Testis (tissue), 2 donors: ENCODE results near the gene OTUD3.

Experiments
- POLR2A ChIP-seq: fragments of 450-650 bp; IDR thresholded peaks from one replicate; pipeline ENCODE4 v1.6.1; 2017; ENCODE audit warnings: antibody characterized with exemption, mild to moderate bottlenecking, moderate library complexity
- TF ChIP-seq, protein P1 (sequence below), 3 experiments: fragments of 450-650 bp in 2 of 3; fragments of 200-600 bp in 1 of 3; sonication (generic) in 1 of 3; IDR thresholded peaks; one replicate each; pipeline ENCODE4 v1.5.1; 2016 to 2019; ENCODE audit warnings: antibody characterized with exemption in 3 of 3, mild to moderate bottlenecking in 2 of 3, moderate library complexity in 1 of 3

DNA sequence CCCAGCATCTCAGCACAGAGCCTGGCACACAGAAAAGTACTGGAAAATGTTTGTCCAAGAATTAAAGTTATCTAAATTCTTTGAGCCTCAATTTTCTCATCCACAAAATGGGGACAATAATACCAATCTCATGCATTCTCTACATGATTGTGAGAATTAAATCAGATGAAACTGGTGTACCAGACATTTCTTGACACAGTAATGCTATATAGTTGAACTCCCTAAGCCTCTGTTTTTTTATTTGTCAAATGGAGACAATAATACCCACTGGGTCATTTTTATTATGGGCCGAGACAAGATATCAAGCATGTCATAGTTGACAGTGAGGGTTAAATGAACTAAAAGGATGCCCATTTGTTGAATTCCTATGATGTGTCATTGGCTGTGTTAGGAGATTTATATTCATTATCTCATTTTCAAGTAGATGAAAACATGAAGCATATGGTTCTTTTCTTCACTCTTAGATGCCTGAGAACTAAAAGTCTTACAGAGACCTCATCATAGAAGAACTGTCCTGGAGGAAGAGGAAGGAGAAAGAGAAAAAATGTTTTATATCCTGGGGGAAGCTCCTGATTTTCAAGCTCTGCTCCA lies 17.5 kb upstream of the OTUD3 start:
- TF ChIP-seq, protein P1, sequence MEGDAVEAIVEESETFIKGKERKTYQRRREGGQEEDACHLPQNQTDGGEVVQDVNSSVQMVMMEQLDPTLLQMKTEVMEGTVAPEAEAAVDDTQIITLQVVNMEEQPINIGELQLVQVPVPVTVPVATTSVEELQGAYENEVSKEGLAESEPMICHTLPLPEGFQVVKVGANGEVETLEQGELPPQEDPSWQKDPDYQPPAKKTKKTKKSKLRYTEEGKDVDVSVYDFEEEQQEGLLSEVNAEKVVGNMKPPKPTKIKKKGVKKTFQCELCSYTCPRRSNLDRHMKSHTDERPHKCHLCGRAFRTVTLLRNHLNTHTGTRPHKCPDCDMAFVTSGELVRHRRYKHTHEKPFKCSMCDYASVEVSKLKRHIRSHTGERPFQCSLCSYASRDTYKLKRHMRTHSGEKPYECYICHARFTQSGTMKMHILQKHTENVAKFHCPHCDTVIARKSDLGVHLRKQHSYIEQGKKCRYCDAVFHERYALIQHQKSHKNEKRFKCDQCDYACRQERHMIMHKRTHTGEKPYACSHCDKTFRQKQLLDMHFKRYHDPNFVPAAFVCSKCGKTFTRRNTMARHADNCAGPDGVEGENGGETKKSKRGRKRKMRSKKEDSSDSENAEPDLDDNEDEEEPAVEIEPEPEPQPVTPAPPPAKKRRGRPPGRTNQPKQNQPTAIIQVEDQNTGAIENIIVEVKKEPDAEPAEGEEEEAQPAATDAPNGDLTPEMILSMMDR (IDR thresholded peaks at IDR 0.05) = no peak
- TF ChIP-seq POLR2A = no peak
